Measurements from ENCODE around the gene CABP2. TPM values are rescaled to one million over a fixed set of nuclear protein-coding genes. Genes with fewer than 3 reads are reported as not detected.

CABP2 gene
- total RNA-seq, 1 donor from 2014 or later, result not detected

- Histone ChIP-seq H3K4me1 (no peaks in the 10 kb centered on the region), H3K27ac (replicated peaks) (no peak overlapping the region), H3K9me3 (replicated peaks) (peaks cover 2% of the 10 kb centered on the region), H3K4me3 (no peak overlapping the region), H3K27me3 (ENCODE audit: low read depth) (peaks cover 10% of the 10 kb centered on the region), H3K36me3 (no peaks in the 10 kb centered on the region)
- intact Hi-C loops (cut with micrococcal nuclease), result no loop called here
- no peak for DNase-seq
- TF ChIP-seq, protein P1, sequence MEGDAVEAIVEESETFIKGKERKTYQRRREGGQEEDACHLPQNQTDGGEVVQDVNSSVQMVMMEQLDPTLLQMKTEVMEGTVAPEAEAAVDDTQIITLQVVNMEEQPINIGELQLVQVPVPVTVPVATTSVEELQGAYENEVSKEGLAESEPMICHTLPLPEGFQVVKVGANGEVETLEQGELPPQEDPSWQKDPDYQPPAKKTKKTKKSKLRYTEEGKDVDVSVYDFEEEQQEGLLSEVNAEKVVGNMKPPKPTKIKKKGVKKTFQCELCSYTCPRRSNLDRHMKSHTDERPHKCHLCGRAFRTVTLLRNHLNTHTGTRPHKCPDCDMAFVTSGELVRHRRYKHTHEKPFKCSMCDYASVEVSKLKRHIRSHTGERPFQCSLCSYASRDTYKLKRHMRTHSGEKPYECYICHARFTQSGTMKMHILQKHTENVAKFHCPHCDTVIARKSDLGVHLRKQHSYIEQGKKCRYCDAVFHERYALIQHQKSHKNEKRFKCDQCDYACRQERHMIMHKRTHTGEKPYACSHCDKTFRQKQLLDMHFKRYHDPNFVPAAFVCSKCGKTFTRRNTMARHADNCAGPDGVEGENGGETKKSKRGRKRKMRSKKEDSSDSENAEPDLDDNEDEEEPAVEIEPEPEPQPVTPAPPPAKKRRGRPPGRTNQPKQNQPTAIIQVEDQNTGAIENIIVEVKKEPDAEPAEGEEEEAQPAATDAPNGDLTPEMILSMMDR (IDR thresholded peaks at IDR 0.05; ENCODE audit: borderline replicate concordance), result no peak
Measured at GRCh38 chr11:67528376-67528775, 5.1 kb upstream of the CABP2 start.

DNA sequence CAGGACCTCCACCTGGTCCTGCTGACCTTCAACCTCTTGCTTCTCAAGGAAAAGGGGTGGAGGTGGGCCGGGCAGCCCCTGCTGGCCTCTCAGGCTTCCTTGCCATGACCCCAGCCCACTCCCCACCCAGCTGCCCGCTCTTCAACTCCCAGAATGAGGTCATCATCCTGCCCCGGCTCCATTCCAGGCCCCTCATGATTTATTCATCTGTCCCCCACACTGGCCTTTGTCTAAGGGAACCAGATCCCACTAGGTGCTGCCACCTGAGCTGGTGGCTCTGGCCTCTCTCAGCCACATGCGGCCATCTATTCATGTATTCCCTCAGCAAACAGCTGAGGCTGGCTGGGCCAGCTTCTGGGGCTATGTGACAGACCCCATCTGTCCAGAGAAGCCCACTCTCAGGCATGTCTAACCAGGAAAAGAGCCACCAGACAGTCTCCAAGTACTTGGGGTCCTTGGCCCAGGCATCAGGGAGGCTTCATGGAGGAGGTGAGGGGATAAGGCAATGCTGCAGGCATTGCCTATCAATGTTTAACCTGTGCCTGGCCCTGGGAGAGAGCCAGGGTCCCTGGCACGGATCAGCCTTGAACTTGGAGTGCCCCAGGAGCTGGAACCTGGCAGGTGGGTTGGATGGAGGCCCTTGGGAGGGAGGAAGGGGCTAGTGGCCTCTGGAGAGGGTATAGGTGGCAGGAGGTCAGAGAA lies 2.2 kb upstream of the CABP2 start:
- H3K4me1 ChIP-seq, result no peaks in the 10 kb centered on the region
- DNase-seq, result no peak
- intact Hi-C loops (cut with micrococcal nuclease), result no loop called here
- H3K9me3 ChIP-seq (replicated peaks), result no peaks in the 10 kb centered on the region
- H3K4me3 ChIP-seq, result no peak overlapping the region
- TF ChIP-seq, protein P1 (IDR thresholded peaks at IDR 0.05; ENCODE audit: borderline replicate concordance), result no peak
- no peaks in the 10 kb centered on the region for H3K36me3 ChIP-seq
- no peak overlapping the region for H3K27ac ChIP-seq (replicated peaks)
- peaks cover 12% of the 10 kb centered on the region for H3K27me3 ChIP-seq (ENCODE audit: low read depth)

DNA sequence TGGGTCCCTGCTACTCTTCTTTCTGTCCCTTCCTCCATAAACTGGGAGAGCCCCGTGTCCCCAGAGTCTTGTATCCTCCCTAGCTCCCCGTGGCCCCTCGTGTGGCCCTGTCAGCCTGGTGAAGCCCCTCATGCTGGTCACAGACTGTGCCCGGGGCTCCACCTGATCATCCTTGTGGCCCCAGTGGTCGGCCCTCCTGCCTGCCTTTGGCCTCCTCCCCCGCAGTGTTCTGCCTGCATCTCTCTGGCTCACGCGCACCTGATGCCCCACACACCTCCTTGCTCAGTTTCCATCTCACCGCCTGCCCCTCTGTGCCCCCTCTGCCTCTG lies 1.2 kb upstream of the CABP2 start:
- H3K36me3 ChIP-seq, result no peaks in the 10 kb centered on the region
- DNase-seq, result no peak
- peaks cover 12% of the 10 kb centered on the region for H3K27me3 ChIP-seq (ENCODE audit: low read depth)
- no peak overlapping the region for H3K27ac ChIP-seq (replicated peaks)
- no peak overlapping the region for H3K4me3 ChIP-seq
- TF ChIP-seq, protein P1 (IDR thresholded peaks at IDR 0.05; ENCODE audit: borderline replicate concordance), result no peak
- intact Hi-C loops (cut with micrococcal nuclease), result no loop called here
- H3K9me3 ChIP-seq (replicated peaks), result no peaks in the 10 kb centered on the region
- H3K4me1 ChIP-seq, result no peaks in the 10 kb centered on the region

- Histone ChIP-seq H3K4me3 (no peak overlapping the region), H3K9me3 (replicated peaks) (no peaks in the 10 kb centered on the region), H3K36me3 (no peaks in the 10 kb centered on the region), H3K4me1 (no peaks in the 10 kb centered on the region), H3K27ac (replicated peaks) (no peak overlapping the region), H3K27me3 (ENCODE audit: low read depth) (peaks cover 12% of the 10 kb centered on the region)
- intact Hi-C loops (cut with micrococcal nuclease), result no loop called here
- TF ChIP-seq, protein P1 (IDR thresholded peaks at IDR 0.05; ENCODE audit: borderline replicate concordance), result no peak
- no peak for DNase-seq
Measured at GRCh38 chr11:67523556-67524479, 572 bp upstream of the CABP2 start.

- no peaks in the 10 kb centered on the region for H3K9me3 ChIP-seq (replicated peaks)
- no peak for DNase-seq
- H3K27me3 ChIP-seq (ENCODE audit: low read depth), result peaks cover 12% of the 10 kb centered on the region
- no peaks in the 10 kb centered on the region for H3K4me1 ChIP-seq
- no peaks in the 10 kb centered on the region for H3K36me3 ChIP-seq
- TF ChIP-seq, protein P1 (IDR thresholded peaks at IDR 0.05; ENCODE audit: borderline replicate concordance), result no peak
- no peak overlapping the region for H3K27ac ChIP-seq (replicated peaks)
- no peak overlapping the region for H3K4me3 ChIP-seq
- intact Hi-C loops (cut with micrococcal nuclease), result no loop called here
Measured at GRCh38 chr11:67522338-67522737, 908 bp downstream of the CABP2 start.
